ENCODE measurements around the gene SLC25A48.

DNA sequence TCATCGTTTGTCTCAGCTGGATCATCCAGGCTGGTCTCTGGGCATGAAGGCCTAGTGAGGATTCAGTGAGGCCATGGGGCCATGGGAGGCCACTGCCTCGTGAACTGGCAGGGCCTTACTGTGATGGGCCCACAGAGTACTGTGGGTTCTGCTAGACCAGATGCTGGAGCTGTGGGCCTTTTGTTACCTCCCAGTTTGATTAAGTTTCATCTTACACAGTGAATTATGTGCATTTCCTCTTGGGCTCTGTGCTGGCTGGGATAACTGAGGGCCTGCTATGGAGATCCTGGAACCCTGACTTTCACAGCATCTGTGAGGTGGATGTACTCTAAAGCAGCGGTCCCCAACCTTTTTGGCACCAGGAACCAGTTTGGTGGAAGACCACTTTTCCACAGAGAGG is 19.7 kb upstream of the SLC25A48 start:
- TF ChIP-seq, protein P1, sequence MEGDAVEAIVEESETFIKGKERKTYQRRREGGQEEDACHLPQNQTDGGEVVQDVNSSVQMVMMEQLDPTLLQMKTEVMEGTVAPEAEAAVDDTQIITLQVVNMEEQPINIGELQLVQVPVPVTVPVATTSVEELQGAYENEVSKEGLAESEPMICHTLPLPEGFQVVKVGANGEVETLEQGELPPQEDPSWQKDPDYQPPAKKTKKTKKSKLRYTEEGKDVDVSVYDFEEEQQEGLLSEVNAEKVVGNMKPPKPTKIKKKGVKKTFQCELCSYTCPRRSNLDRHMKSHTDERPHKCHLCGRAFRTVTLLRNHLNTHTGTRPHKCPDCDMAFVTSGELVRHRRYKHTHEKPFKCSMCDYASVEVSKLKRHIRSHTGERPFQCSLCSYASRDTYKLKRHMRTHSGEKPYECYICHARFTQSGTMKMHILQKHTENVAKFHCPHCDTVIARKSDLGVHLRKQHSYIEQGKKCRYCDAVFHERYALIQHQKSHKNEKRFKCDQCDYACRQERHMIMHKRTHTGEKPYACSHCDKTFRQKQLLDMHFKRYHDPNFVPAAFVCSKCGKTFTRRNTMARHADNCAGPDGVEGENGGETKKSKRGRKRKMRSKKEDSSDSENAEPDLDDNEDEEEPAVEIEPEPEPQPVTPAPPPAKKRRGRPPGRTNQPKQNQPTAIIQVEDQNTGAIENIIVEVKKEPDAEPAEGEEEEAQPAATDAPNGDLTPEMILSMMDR (conservative IDR thresholded peaks at IDR 0.05; ENCODE audit: low read depth, low read length), result no peak
- TF ChIP-seq CEBPB (IDR thresholded peaks at IDR 0.05; ENCODE audit: low read depth, low read length), result no peak
- no peak for TF ChIP-seq SMC3 (IDR thresholded peaks at IDR 0.05; ENCODE audit: low read depth, low read length)
- TF ChIP-seq POLR2A (IDR thresholded peaks at IDR 0.05; ENCODE audit: low read depth, low read length), result no peak
- no peak for TF ChIP-seq NFE2L2 (IDR thresholded peaks at IDR 0.05; ENCODE audit: low read depth, low read length)
- TF ChIP-seq, protein P2, sequence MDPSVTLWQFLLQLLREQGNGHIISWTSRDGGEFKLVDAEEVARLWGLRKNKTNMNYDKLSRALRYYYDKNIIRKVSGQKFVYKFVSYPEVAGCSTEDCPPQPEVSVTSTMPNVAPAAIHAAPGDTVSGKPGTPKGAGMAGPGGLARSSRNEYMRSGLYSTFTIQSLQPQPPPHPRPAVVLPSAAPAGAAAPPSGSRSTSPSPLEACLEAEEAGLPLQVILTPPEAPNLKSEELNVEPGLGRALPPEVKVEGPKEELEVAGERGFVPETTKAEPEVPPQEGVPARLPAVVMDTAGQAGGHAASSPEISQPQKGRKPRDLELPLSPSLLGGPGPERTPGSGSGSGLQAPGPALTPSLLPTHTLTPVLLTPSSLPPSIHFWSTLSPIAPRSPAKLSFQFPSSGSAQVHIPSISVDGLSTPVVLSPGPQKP (IDR thresholded peaks at IDR 0.05; ENCODE audit: borderline replicate concordance, low read depth, low read length), result no peak
- no peak for TF ChIP-seq RCOR1 (IDR thresholded peaks at IDR 0.05; ENCODE audit: insufficient replicate concordance, low read length)
- TF ChIP-seq MAFK (IDR thresholded peaks at IDR 0.05; ENCODE audit: low read depth, low read length), result no peak
- TF ChIP-seq, protein P3, sequence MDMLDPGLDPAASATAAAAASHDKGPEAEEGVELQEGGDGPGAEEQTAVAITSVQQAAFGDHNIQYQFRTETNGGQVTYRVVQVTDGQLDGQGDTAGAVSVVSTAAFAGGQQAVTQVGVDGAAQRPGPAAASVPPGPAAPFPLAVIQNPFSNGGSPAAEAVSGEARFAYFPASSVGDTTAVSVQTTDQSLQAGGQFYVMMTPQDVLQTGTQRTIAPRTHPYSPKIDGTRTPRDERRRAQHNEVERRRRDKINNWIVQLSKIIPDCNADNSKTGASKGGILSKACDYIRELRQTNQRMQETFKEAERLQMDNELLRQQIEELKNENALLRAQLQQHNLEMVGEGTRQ (IDR thresholded peaks at IDR 0.05; ENCODE audit: low read depth, low read length), result no peak
- no peak for TF ChIP-seq RAD21 (IDR thresholded peaks at IDR 0.05; ENCODE audit: low read length)
- no peak for TF ChIP-seq CHD1 (IDR thresholded peaks at IDR 0.05; ENCODE audit: low read depth, low read length)
- TF ChIP-seq MAZ (IDR thresholded peaks at IDR 0.05; ENCODE audit: borderline replicate concordance, low read depth, low read length), result no peak
